HG02885 (cell line): Measurements from ENCODE around the gene RNF157.

Experiments
- ATAC-seq: cut with Tn5 transposase; IDR thresholded peaks from one replicate; pipeline ENCODE4 v1.9.1; 2021; ENCODE audit warnings: mild to moderate bottlenecking; ENCODE audit not compliant: unreplicated experiment, poor library complexity

RNF157 gene

GRCh38 chr17:76240461-76241203, at the start of gene RNF157:
Gene RNF157 (minus strand): TSS chr17:76240493. CDS start chr17:76240240, 253 bp downstream.
- peak; percentile 59 for ATAC-seq

- ATAC-seq = no peak
These were observed 41.5 kb upstream of the RNF157 start for GRCh38 chr17:76281573-76282371.

- ATAC-seq = no peak
These were observed 40.4 kb upstream of the RNF157 start for GRCh38 chr17:76280650-76281049.

DNA sequence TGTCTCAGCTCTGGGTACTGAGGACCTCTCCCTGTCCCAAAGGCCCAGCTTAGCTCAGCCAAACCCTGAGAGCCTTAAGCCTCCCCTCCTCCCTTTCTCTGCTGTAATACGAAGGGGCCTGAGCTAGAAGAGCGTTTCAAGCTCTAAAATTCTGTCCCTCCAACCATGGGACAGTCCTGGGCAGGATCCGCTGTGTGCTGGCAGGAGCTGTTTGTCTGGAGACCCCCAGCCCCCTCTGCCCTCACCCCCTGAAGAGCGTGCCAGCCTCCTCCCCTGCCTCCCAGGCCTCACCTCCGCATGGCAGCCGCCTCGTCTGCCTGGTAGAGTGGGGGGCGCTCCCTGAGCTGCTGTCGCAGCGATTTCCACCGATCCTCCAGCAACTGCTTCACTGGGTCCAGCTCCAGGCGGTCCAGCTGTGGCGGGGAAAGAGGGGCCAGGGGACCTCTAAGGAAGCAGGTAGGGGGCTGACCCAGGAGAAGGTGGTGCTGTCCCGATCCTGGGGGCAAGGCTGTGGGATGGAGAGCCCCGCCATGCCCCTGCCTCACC, 39.5 kb upstream of the RNF157 start:
- no peak for ATAC-seq

DNA sequence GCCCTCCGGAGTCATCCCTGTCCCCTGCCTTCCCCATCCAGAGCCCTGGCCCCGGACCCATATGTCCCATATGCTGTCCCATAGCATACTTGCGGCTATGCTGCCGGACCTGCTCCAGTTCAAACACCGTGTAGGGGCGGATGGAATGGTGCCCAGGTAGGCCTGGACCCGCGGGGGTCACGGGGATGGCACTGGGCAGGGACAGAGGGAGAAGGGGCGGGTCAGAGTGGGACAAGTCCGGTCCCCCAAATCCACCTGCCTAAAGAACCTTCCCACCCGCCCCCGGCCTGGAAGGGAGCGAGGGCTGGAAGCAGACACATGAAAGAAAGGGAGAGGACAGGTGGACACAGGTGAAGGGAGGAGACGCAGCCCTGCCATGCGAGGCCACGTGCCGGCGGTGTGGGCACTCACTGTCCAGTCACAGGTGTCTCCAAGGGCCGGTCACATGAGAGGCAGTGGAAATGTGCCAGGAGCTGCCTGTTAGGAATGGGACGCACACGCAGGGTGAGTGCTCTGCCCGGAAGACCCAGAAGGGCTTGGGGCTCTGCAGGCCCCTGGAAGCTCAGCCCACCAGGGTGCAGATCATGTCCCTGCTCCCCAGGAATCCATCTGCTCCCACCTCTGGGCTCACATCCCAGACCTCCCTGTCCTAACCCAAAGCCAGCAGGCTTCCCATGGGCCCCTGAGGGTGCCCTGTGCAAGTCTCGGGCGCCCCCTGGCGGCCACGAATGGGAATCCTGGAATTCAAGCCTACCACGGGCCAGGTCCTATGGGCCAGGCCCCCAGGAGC, 38.9 kb upstream of the RNF157 start:
- ATAC-seq = peak; percentile 66

GRCh38 chr17:76278268-76278908, 38.1 kb upstream of the RNF157 start:
- no peak for ATAC-seq

DNA sequence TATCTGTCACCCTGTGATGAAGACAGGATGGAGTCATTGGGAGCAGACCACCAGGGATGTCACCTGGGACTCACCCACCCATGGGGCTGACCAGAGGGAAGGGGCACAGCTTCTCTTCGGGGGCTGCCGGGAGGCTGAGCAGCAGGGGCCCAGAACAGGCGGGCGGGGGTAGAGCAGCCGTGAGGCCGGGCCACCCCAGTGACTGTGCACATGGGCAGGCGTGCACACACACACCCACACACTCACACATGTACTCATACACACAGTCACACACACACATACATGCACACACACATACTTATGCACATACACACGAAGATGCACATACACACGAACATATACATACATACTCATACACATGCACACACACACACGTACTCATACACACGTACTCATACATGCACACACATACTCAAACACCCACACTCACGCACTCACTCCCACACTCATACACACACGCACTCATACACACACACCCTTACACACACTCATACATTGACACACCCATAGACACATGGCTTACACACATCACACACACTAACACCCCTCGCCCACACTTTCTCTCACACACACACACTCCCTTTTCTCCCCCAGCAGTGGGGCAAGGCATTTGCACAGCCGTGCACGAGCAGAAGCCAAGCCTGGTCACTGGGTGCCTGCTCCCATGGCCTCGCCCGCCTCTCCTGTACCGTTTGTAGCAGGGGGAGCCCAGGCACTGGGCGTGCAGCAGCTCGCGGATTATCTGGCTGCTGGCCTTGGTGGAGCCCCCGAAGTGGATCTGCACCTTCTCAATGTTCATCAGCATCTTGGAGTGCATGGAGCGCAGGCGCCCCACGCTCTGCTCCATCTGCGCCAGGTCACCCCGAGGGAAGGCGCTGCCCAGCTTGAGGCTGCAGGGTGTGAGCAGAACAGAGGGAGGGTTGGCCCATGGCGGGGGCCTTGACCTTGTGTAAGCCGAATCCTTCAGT, 37.3 kb upstream of the RNF157 start:
- ATAC-seq = no peak

- no peak for ATAC-seq
These were observed 36.4 kb upstream of the RNF157 start for GRCh38 chr17:76276461-76277299.

DNA sequence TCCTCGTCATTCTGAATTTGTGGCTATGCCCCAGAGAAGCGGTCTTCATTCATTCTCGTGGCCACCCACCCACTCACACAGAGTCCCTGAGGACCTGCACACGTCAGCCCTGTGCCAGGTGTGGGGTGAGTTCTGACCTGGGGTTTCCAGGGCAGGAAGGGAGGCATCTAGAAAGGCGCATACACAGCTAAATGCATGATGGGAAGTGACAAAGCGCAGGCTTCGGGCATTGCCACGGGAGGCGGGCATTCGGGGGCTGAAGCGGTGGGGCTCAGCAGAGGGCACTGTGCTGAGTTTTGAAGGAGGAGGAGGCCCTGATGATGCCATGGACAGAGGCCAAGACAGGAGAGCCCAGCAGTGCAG, 35.8 kb upstream of the RNF157 start:
- no peak for ATAC-seq

- no peak for ATAC-seq
These were observed 35.2 kb upstream of the RNF157 start for GRCh38 chr17:76275382-76276068.

DNA sequence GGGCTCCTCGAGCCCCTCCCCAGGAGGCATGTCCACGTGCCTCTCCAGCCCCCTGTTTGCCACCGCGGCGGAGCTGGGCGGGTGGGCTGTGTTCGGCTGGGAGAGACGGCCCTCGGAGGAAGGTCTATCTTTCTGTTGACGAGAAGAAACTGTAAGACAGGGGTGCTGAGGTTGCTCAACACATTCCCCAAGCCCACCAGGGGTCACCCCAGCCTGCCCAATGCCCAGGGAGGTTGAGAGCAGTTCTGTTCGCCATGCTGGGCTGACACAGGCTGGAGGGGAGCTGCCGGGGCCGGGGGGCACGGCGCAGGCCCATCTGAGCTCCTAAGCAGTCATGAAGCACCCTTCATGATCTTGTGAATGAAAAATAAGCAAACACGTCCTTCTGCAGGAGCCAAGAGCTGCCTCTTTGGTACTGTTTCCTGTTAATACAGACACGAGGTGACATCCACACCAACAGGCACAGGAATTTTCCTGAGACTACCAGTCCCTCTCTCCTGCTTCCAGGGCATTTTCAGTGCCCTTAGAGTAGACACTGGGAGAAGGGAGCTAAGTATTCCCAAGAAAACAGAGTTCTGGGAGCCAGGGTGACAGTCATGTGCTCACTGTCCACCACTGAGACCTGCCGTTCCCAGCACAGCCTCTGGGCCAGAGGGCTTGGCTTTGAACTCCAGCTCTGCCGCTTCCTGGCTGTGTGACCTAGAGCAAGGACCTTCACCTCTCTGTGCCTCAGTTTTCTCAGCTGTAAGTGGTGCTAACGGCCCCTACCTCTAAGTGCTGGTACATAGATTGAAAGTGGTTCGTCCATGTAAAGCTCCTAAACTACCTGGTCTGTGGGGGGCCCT, 34.0 kb upstream of the RNF157 start:
- ATAC-seq = no peak

GRCh38 chr17:76273445-76274111, 33.3 kb upstream of the RNF157 start:
- no peak for ATAC-seq

GRCh38 chr17:76272541-76273444, 32.5 kb upstream of the RNF157 start:
- peak; percentile 22 for ATAC-seq

- ATAC-seq = peak; percentile 45
These were observed 31.6 kb upstream of the RNF157 start for GRCh38 chr17:76271669-76272540.
